ENCODE data around the gene ZNF679. TPM values are rescaled to one million over a fixed set of nuclear protein-coding genes. Genes with fewer than 3 reads are reported as not detected.

The ZNF679 gene
- total RNA-seq, 2 donors from 2014 or later = not detected

Other genes with a start within 250 kb of the ZNF679 start
- not detected for gene ZNF722, start 229.6 kb upstream of the ZNF679 start, total RNA-seq
- under 1 TPM in 1 of 2 donors, not detected in 1; 0.76 TPM for gene ZNF727, start 183.0 kb upstream of the ZNF679 start, total RNA-seq
- not detected for gene ZNF735, start 21.3 kb upstream of the ZNF679 start, total RNA-seq
- 10 to 100 TPM; 17.7 to 23.9 TPM for gene ZNF736, start 85.5 kb downstream of the ZNF679 start, total RNA-seq

All from natural killer cell treated with Interleukin-12 subunit alpha and Interleukin-12 subunit beta and Interleukin-15 and Interleukin-18, amount 100 ng/mL, for 72 hours (primary cell).